GM12878 (cell line): ENCODE results near the gene PLXNB2. TPM values are rescaled to one million over a fixed set of nuclear protein-coding genes. Genes with fewer than 3 reads are reported as not detected.
A peak's percentile ranks its signal among the peaks of the same experiment; 100 is the strongest.

Source experiments
- ATAC-seq: fragments of 200-7000 bp; cut with Tn5 transposase; 3 replicates; pipeline ENCODE4 v1.9.1; 2020; ENCODE audit warnings: mild to moderate bottlenecking, moderate library complexity
- BruUV-seq: library from RNA; stranded (reverse); fragments of 400-500 nt; replicated peaks from 2 replicates; lab custom pipeline; 2021; lab: Mats Ljungman, UMichigan
- CTCF ChIA-PET: fragments of 300-600 bp; sonication (Branson Sonifier 250); formaldehyde crosslinking; extraction: SDS; loops from one replicate; lab custom pipeline; 2021; ENCODE audit warnings: inconsistent platforms; lab: Yijun Ruan, JAX
- POLR2A ChIA-PET: fragments of 350-600 bp; formaldehyde crosslinking; extraction: SDS; loops from one replicate; lab custom pipeline; 2021; ENCODE audit warnings: inconsistent platforms; lab: Charles Lee
- RAD21 ChIA-PET: fragments of 300-600 bp; sonication (Branson Sonifier 250); formaldehyde crosslinking; loops from one replicate; lab custom pipeline; 2023; ENCODE audit warnings: antibody characterized with exemption; ENCODE audit not compliant: unreplicated experiment; lab: Charles Lee
- SMC1A ChIA-PET: fragments of 300-600 bp; sonication (Branson Sonifier 250); formaldehyde crosslinking; loops from one replicate; lab custom pipeline; 2023; ENCODE audit not compliant: unreplicated experiment, uncharacterized antibody; lab: Charles Lee
- DNase-seq: peaks from one replicate; pipeline ENCODE4 v3.0.0-alpha.2; 2011; ENCODE audit warnings: low read depth, low spot score
- FAIRE-seq: peaks from 3 replicates; lab custom pipeline; 2011; peaks lifted over from hg19 to GRCh38; lab: Jason Lieb, UNC
- H2AFZ ChIP-seq: 2 replicates; pipeline ENCODE4 v1.6.0; 2011; ENCODE audit warnings: low read depth, low read length, control low read depth; ENCODE audit not compliant: control insufficient read depth
- H3K27ac ChIP-seq: 2 replicates; pipeline ENCODE4 v1.5.1; 2011; ENCODE audit warnings: control low read depth; ENCODE audit not compliant: control insufficient read depth, insufficient read depth
- H3K27me3 ChIP-seq, 2 experiments: replicated peaks in 1 of 2; 2 replicates each; pipeline versions ENCODE4 v1.6.0 to v1.6.1; 2011; ENCODE audit warnings: low read length in 1 of 2; ENCODE audit not compliant: control insufficient read depth in 2 of 2, insufficient read depth in 2 of 2
- H3K36me3 ChIP-seq, 2 experiments: 2 replicates each; pipeline ENCODE4 v1.5.1; 2011; ENCODE audit warnings: low read length in 1 of 2; ENCODE audit not compliant: control insufficient read depth in 2 of 2, insufficient read depth in 2 of 2
- H3K4me1 ChIP-seq: 2 replicates; pipeline ENCODE4 v1.6.1; 2011; ENCODE audit warnings: mild to moderate bottlenecking, low read length, moderate library complexity, mixed read lengths; ENCODE audit not compliant: control insufficient read depth, insufficient read depth
- H3K4me2 ChIP-seq: 2 replicates; pipeline ENCODE4 v1.6.0; 2011; ENCODE audit warnings: control low read depth; ENCODE audit not compliant: control insufficient read depth, insufficient read depth
- H3K4me3 ChIP-seq: fragments of 200-600 bp; sonication (generic); 2 replicates; pipeline ENCODE4 v1.5.1; 2016
- H3K79me2 ChIP-seq: 2 replicates; pipeline ENCODE4 v1.6.0; 2011; ENCODE audit warnings: low read length; ENCODE audit not compliant: control insufficient read depth, insufficient read depth
- H3K9ac ChIP-seq: 2 replicates; pipeline ENCODE4 v1.8.0; 2011; ENCODE audit warnings: low read length, control low read depth, mixed read lengths; ENCODE audit not compliant: control insufficient read depth, insufficient read depth
- H3K9me3 ChIP-seq: replicated peaks from 3 replicates; pipeline ENCODE4 v1.5.1; 2011; ENCODE audit warnings: mild to moderate bottlenecking, low read length; ENCODE audit not compliant: control insufficient read depth, insufficient read depth
- H4K20me1 ChIP-seq: 2 replicates; pipeline ENCODE4 v1.6.0; 2011; ENCODE audit not compliant: control insufficient read depth, insufficient read depth
- BACH1 ChIP-seq: fragments of 450-650 bp; IDR thresholded peaks from 2 replicates; pipeline ENCODE4 v1.6.1; 2017; ENCODE audit warnings: mild to moderate bottlenecking, borderline replicate concordance
- DPF2 ChIP-seq: fragments of 450-650 bp; IDR thresholded peaks from 2 replicates; pipeline ENCODE4 v1.6.1; 2017; ENCODE audit warnings: mild to moderate bottlenecking
- EGR1 ChIP-seq, 2 experiments: IDR thresholded peaks; 1 replicate in 1 of 2; 2 replicates in 1 of 2; pipeline ENCODE4 v1.6.1; 2011 to 2012; ENCODE audit warnings: low read depth in 2 of 2, low read length in 2 of 2, borderline replicate concordance in 1 of 2, mild to moderate bottlenecking in 1 of 2, moderate library complexity in 1 of 2
- GATAD2B ChIP-seq: fragments of 450-650 bp; conservative IDR thresholded peaks from 2 replicates; pipeline ENCODE4 v1.6.1; 2017; ENCODE audit warnings: low read depth, mild to moderate bottlenecking, moderate library complexity
- LARP7 ChIP-seq: fragments of 450-650 bp; IDR thresholded peaks from 2 replicates; pipeline ENCODE4 v1.6.1; 2017; ENCODE audit warnings: mild to moderate bottlenecking
- NR2C1 ChIP-seq: fragments of 450-650 bp; IDR thresholded peaks from 2 replicates; pipeline ENCODE4 v1.6.1; 2017; ENCODE audit warnings: antibody characterized with exemption, mild to moderate bottlenecking, moderate library complexity
- NR2F1 ChIP-seq: fragments of 450-650 bp; conservative IDR thresholded peaks from 2 replicates; pipeline ENCODE4 v1.6.1; 2017; ENCODE audit warnings: mild to moderate bottlenecking
- PAX5 ChIP-seq: IDR thresholded peaks from 2 replicates; pipeline ENCODE4 v1.6.1; 2011; ENCODE audit warnings: low read depth, low read length, borderline replicate concordance
- PAX8 ChIP-seq: fragments of 450-650 bp; IDR thresholded peaks from 2 replicates; pipeline ENCODE4 v1.6.1; 2017; ENCODE audit warnings: mild to moderate bottlenecking, moderate library complexity
- POLR2A ChIP-seq: IDR thresholded peaks from 2 replicates; pipeline ENCODE4 v1.6.1; 2011; ENCODE audit warnings: low read depth, mild to moderate bottlenecking, low read length
- POLR2AphosphoS2 ChIP-seq: IDR thresholded peaks from 2 replicates; pipeline ENCODE4 v1.6.1; 2011; ENCODE audit warnings: low read depth, mild to moderate bottlenecking, low read length, improper control_type of control experiment, moderate library complexity
- POLR2AphosphoS5 ChIP-seq: IDR thresholded peaks from 2 replicates; pipeline ENCODE4 v1.6.1; 2011; ENCODE audit warnings: mild to moderate bottlenecking, low read length, inconsistent platforms
- PRDM15 ChIP-seq: fragments of 450-650 bp; formaldehyde crosslinking; IDR thresholded peaks from 2 replicates; pipeline ENCODE4 v1.4.0; 2020; ENCODE audit warnings: mild to moderate bottlenecking, moderate library complexity
- RBBP5 ChIP-seq: fragments of 200-600 bp; sonication (generic); conservative IDR thresholded peaks from 2 replicates; pipeline ENCODE4 v1.6.1; 2016
- SIN3A ChIP-seq: IDR thresholded peaks from 2 replicates; pipeline ENCODE4 v1.6.1; 2012; ENCODE audit warnings: low read depth, low read length, improper control_type of control experiment
- TAF1 ChIP-seq: IDR thresholded peaks from 2 replicates; pipeline ENCODE4 v1.6.1; 2011; ENCODE audit warnings: mild to moderate bottlenecking, low read depth, low read length, borderline replicate concordance
- TCF3 ChIP-seq: IDR thresholded peaks from 2 replicates; pipeline ENCODE4 v1.6.1; 2012; ENCODE audit warnings: low read depth, mild to moderate bottlenecking, low read length, borderline replicate concordance; ENCODE audit not compliant: insufficient read depth
- WGBS: methylation state at CpG from one replicate; pipeline ENCODE4 v1.1.6; 2016; ENCODE audit warnings: low lambda C conversion rate; ENCODE audit not compliant: insufficient replicate concordance, insufficient coverage; ENCODE audit errors: missing lambda C conversion rate; 5-methylcytosine and 5-hydroxymethylcytosine counted together
- in situ Hi-C: fragments of 300-500 bp; cut with MboI; formaldehyde crosslinking; loops from 9 replicates; pipeline ENCODE4 v1.14.3; 2018; ENCODE audit warnings: mixed read lengths
- intact Hi-C: fragments of 100-400 bp; cut with micrococcal nuclease; formaldehyde crosslinking; loops from one replicate; pipeline ENCODE4 v1.14.2; 2022; ENCODE audit not compliant: unreplicated experiment
- polyA plus RNA-seq, 11 experiments: library from polyadenylated mRNA; depleted of rRNA in 4 of 11; unstranded in 6 of 11; stranded (reverse) in 5 of 11; fragments of >200 nt; fragmentation: Nextera tagmentation in 4 of 11; fragmentation: Illumina TruSeq in 1 of 11; extraction: Ambion mirVana in 4 of 11; extraction: Trizol in 1 of 11; gene quantifications; 1 replicate in 1 of 11; 2 replicates in 10 of 11; pipeline versions ENCODE4 v1.2.1 to v1.2.3, GENCODE V29; 2011 to 2016; ENCODE audit warnings: inconsistent platforms in 2 of 11, missing spikeins in 2 of 11, low read depth in 1 of 11
- total RNA-seq, 4 experiments: library from RNA; depleted of rRNA in 3 of 4; stranded (reverse); fragments of >200 nt in 3 of 4; fragmentation: Illumina TruSeq in 1 of 4; extraction: Trizol in 1 of 4; gene quantifications; 2 replicates each; pipeline versions ENCODE4 v1.2.1 to v1.2.3, GENCODE V29; 2013 to 2021
- TF ChIP-seq, protein P1 (sequence below): fragments of 450-650 bp; IDR thresholded peaks from 2 replicates; pipeline ENCODE4 v1.6.1; 2016; ENCODE audit warnings: mild to moderate bottlenecking
- TF ChIP-seq, protein P2 (sequence below): IDR thresholded peaks from 2 replicates; pipeline ENCODE4 v1.6.1; 2012; ENCODE audit warnings: low read depth, low read length, improper control_type of control experiment

PLXNB2 gene
- total and polyA plus RNA-seq, 10 of the 15 experiments (the other 5 are each of a cell fraction or from before 2014, with no cell fraction given): 0.68 to 134 (median 41.9) TPM

- ChIA-PET CTCF (interaction anchor here (0.7 to 2.7 kb wide), 15 partner anchors 10 to 278 kb away, joined by 3 to 30 read pairs (median 10); partner anchors contain the start of gene HDAC10), POLR2A (no interaction called here), RAD21 (interaction anchor here (0.6 to 2.7 kb wide), 5 partner anchors 39 to 278 kb away, joined by 3 to 26 read pairs (median 6); partner anchors contain the start of gene HDAC10), SMC1A (interaction anchor here (0.7 to 2.5 kb wide), 9 partner anchors 27 to 131 kb away, joined by 3 to 11 read pairs (median 4); partner anchors contain the start of gene HDAC10)
- intact Hi-C loops (loop anchor here (1.0 kb wide), 2 partner anchors 67 to 91 kb away; no protein-coding TSS in a partner anchor), in situ Hi-C loops (no loop called here)
- no peaks in the 10 kb centered on the region for H3K27me3 ChIP-seq
- peaks cover 12% of the 10 kb centered on the region for H3K79me2 ChIP-seq
- peaks cover 0 to 4% of the 10 kb centered on the region in 2 experiments; a peak in 1 of 4 replicates for H3K36me3 ChIP-seq
- H3K4me1 ChIP-seq: peaks cover 3% of the 10 kb centered on the region; the same call in 1 of the 2 replicates
- peak; percentile 85 for ATAC-seq
- H3K27ac ChIP-seq: peak within 1 kb of the TSS; percentile 55
- H3K4me2 ChIP-seq: peak within 1 kb of the TSS; percentile 84
- no peaks in the 10 kb centered on the region for H3K9me3 ChIP-seq
- peak within 1 kb of the TSS; percentile 80 for H3K4me3 ChIP-seq
- no peak for DNase-seq
- no TSS peak for BruUV-seq
- WGBS: under 1% methylated on average over 45 of the region's 87 CpGs
- peak within 1 kb of the TSS; percentile 68 for H3K9ac ChIP-seq
- no peak for FAIRE-seq
- H4K20me1 ChIP-seq: 0 out of 2 replicates have a peak, but pooled peaks cover 5% of the 10 kb centered on the region
- peak within 1 kb of the TSS; percentile 87 for H2AFZ ChIP-seq
- TF ChIP-seq EGR1 (IDR thresholded peaks at IDR 0.05; ENCODE audit: borderline replicate concordance in 1 of 2, low read depth in 2 of 2, low read length in 2 of 2): peak in 1 of 2 experiments; percentile 61; a peak in 1 of 3 replicates
- peak; percentile 42; the same call in 1 of the 2 replicates for TF ChIP-seq NR2C1
- TF ChIP-seq PAX5: no peak
- peak; percentile 61; the same call in 1 of the 2 replicates for TF ChIP-seq POLR2AphosphoS5
- no peak for TF ChIP-seq RBBP5
- TF ChIP-seq POLR2AphosphoS2: 0 out of 2 replicates have a peak, but pooled peaks have one; percentile 35
- peak; percentile 61 for TF ChIP-seq NR2F1
- no peak for TF ChIP-seq PAX8
- TF ChIP-seq, protein P1, sequence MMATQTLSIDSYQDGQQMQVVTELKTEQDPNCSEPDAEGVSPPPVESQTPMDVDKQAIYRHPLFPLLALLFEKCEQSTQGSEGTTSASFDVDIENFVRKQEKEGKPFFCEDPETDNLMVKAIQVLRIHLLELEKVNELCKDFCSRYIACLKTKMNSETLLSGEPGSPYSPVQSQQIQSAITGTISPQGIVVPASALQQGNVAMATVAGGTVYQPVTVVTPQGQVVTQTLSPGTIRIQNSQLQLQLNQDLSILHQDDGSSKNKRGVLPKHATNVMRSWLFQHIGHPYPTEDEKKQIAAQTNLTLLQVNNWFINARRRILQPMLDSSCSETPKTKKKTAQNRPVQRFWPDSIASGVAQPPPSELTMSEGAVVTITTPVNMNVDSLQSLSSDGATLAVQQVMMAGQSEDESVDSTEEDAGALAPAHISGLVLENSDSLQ: peak; percentile 53
- TF ChIP-seq GATAD2B: peak; percentile 66
- TF ChIP-seq PRDM15 (CRISPR knock-in tag): no peak
- TF ChIP-seq DPF2: peak; percentile 79
- TF ChIP-seq SIN3A: peak; percentile 61; the same call in 1 of the 2 replicates
- TF ChIP-seq TCF3: 0 out of 2 replicates have a peak, but pooled peaks have one; percentile 19
- TF ChIP-seq TAF1: peak; percentile 63; the same call in 1 of the 2 replicates
- peak; percentile 91 for TF ChIP-seq LARP7
- TF ChIP-seq POLR2A: peak; percentile 74
- TF ChIP-seq, protein P2, sequence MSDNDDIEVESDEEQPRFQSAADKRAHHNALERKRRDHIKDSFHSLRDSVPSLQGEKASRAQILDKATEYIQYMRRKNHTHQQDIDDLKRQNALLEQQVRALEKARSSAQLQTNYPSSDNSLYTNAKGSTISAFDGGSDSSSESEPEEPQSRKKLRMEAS: peak; percentile 39
- peak; percentile 42; the same call in 1 of the 2 replicates for TF ChIP-seq BACH1
These were observed 35.5 kb upstream of the PLXNB2 start, which contains the start of gene PPP6R2 for GRCh38 chr22:50342651-50343540. TSS of gene PPP6R2 (plus strand) at chr22:50343327. CDS start at chr22:50393909, 50,582 bp downstream.
